ENCODE measurements around the gene OR2D2.

DNA sequence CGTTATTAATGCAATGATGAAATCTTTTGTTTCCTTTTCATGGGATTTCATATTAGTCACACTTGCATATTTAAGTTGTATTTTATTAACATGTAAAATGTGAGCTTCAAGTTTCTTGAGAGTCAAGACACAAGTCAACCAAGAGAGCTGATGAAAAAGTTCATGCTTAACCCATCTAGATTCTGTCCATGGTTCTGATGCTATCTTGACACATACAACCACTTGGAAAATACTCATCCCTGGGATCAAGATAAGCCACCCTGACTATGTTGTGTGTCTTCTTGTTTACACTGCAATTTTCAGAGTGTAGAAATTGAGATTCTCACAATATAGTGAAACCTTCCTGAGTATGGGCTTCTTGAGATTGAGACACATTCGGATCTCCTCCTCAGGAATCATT is 16.5 kb downstream of the OR2D2 start:
- TF ChIP-seq CTCF (IDR thresholded peaks at IDR 0.05) (no peak), ZFX (IDR thresholded peaks at IDR 0.05; ENCODE audit: borderline replicate concordance) (no peak)
